ENCODE measurements around the gene OR10J5. TPM values are rescaled to one million over a fixed set of nuclear protein-coding genes. Genes with fewer than 3 reads are reported as not detected.

Gene OR10J5
- total RNA-seq, 6 donors from 2014 or later, result not detected

GRCh38 chr1:159562680-159563079, 26.9 kb upstream of the OR10J5 start:
- peaks cover 0 to 4% (median 0%) of the 10 kb centered on the region in 4 donors for H3K9me3 ChIP-seq
- ATAC-seq (ENCODE audit: low FRiP score in 2 of 2) (no peak), DNase-seq (no peak)
- TF ChIP-seq POLR2A (IDR thresholded peaks at IDR 0.05) (no peak), CTCF (IDR thresholded peaks at IDR 0.05) (no peak), EP300 (IDR thresholded peaks at IDR 0.05) (no peak), POLR2AphosphoS5 (IDR thresholded peaks at IDR 0.05) (no peak)
- H3K36me3 ChIP-seq, result no peaks in the 10 kb centered on the region
- H3K27ac ChIP-seq, result no peak overlapping the region
- no peak overlapping the region for H3K4me3 ChIP-seq
- no peaks in the 10 kb centered on the region for H3K27me3 ChIP-seq
- WGBS, 2 donors, result 30 to 60% methylated on average over 1 of the region's 1 CpG
- no peaks in the 10 kb centered on the region for H3K4me1 ChIP-seq

GRCh38 chr1:159561497-159561896, 25.7 kb upstream of the OR10J5 start:
- ATAC-seq (ENCODE audit: low FRiP score in 2 of 2) (no peak), DNase-seq (no peak)
- H3K9me3 ChIP-seq, result peaks cover 0 to 4% (median 0%) of the 10 kb centered on the region in 4 donors
- H3K27ac ChIP-seq, result no peak overlapping the region
- H3K27me3 ChIP-seq, result no peaks in the 10 kb centered on the region
- TF ChIP-seq EP300 (IDR thresholded peaks at IDR 0.05), result no peak
- TF ChIP-seq POLR2AphosphoS5 (IDR thresholded peaks at IDR 0.05), result no peak
- no peak for TF ChIP-seq CTCF (IDR thresholded peaks at IDR 0.05)
- TF ChIP-seq POLR2A (IDR thresholded peaks at IDR 0.05), result no peak
- H3K4me1 ChIP-seq, result no peaks in the 10 kb centered on the region
- H3K36me3 ChIP-seq, result no peaks in the 10 kb centered on the region
- no peak overlapping the region for H3K4me3 ChIP-seq

- ATAC-seq (ENCODE audit: low FRiP score in 2 of 2), result no peak
- Histone ChIP-seq H3K4me1 (no peaks in the 10 kb centered on the region), H3K27ac (no peak overlapping the region), H3K9me3 (peaks cover 0 to 4% (median 0%) of the 10 kb centered on the region in 4 donors), H3K27me3 (no peaks in the 10 kb centered on the region), H3K4me3 (no peak overlapping the region), H3K36me3 (no peaks in the 10 kb centered on the region)
- 62 to 74% methylated on average over 2 of the region's 2 CpGs for WGBS, 2 donors
- TF ChIP-seq EP300 (IDR thresholded peaks at IDR 0.05) (no peak), CTCF (IDR thresholded peaks at IDR 0.05) (no peak), POLR2AphosphoS5 (IDR thresholded peaks at IDR 0.05) (no peak), POLR2A (IDR thresholded peaks at IDR 0.05) (no peak)
- no peak for DNase-seq
These were observed 24.8 kb upstream of the OR10J5 start for GRCh38 chr1:159560599-159560998.

GRCh38 chr1:159556931-159557369, 21.1 kb upstream of the OR10J5 start:
- 46 to 56% methylated on average over 2 to 3 of the region's 3 CpGs for WGBS, 2 donors
- no peaks in the 10 kb centered on the region for H3K4me1 ChIP-seq
- no peak for DNase-seq
- H3K4me3 ChIP-seq, result no peak overlapping the region
- no peaks in the 10 kb centered on the region for H3K9me3 ChIP-seq
- H3K27ac ChIP-seq, result no peak overlapping the region
- H3K36me3 ChIP-seq, result no peaks in the 10 kb centered on the region
- no peak for ATAC-seq (ENCODE audit: low FRiP score in 2 of 2)
- no peak for TF ChIP-seq POLR2AphosphoS5 (IDR thresholded peaks at IDR 0.05)
- no peak for TF ChIP-seq EP300 (IDR thresholded peaks at IDR 0.05)
- no peak for TF ChIP-seq CTCF (IDR thresholded peaks at IDR 0.05)
- no peak for TF ChIP-seq POLR2A (IDR thresholded peaks at IDR 0.05)
- no peaks in the 10 kb centered on the region for H3K27me3 ChIP-seq

- Histone ChIP-seq H3K4me3 (no peak overlapping the region), H3K9me3 (no peaks in the 10 kb centered on the region), H3K4me1 (no peaks in the 10 kb centered on the region), H3K36me3 (no peaks in the 10 kb centered on the region), H3K27ac (no peak overlapping the region), H3K27me3 (no peaks in the 10 kb centered on the region)
- ATAC-seq (ENCODE audit: low FRiP score in 2 of 2) (no peak), DNase-seq (no peak)
- no peak for TF ChIP-seq POLR2A (IDR thresholded peaks at IDR 0.05)
- TF ChIP-seq EP300 (IDR thresholded peaks at IDR 0.05), result no peak
- TF ChIP-seq CTCF (IDR thresholded peaks at IDR 0.05), result no peak
- no peak for TF ChIP-seq POLR2AphosphoS5 (IDR thresholded peaks at IDR 0.05)
- WGBS, 2 donors, result 56 to 61% methylated on average over 1 of the region's 1 CpG
These were observed 18.9 kb upstream of the OR10J5 start for GRCh38 chr1:159554696-159555095.
